Right lobe of liver (tissue), 6 donors: Measurements from ENCODE around the gene VCAM1. TPM values are rescaled to one million over a fixed set of nuclear protein-coding genes. Genes with fewer than 3 reads are reported as not detected.

Experiments
- ATAC-seq, 4 donors: fragments of 200-7000 bp; cut with Tn5 transposase; one replicate each; pipeline ENCODE4 v1.9.1; 2020; ENCODE audit warnings: mild to moderate bottlenecking in 4 of 4, moderate library complexity in 4 of 4
- DNase-seq, 3 donors: peaks; one replicate each; pipeline ENCODE4 v3.0.0-alpha.2; 2020
- H3K27ac ChIP-seq, 3 donors: fragments of 200-600 bp; one replicate each; pipeline ENCODE4 v1.8.0; 2022
- H3K27me3 ChIP-seq, 2 donors: fragments of 200-600 bp; one replicate each; pipeline ENCODE4 v1.8.0; 2022
- H3K36me3 ChIP-seq, 4 donors: fragments of 200-600 bp; sonication (generic) in 1 of 4; one replicate each; pipeline versions ENCODE4 v1.5.1 to v1.8.0; 2017 to 2022; ENCODE audit warnings: control low read depth in 1 of 4
- H3K4me1 ChIP-seq, 4 donors: fragments of 200-600 bp; sonication (generic) in 1 of 4; one replicate each; pipeline versions ENCODE4 v1.5.1 to v1.8.0; 2017 to 2022; ENCODE audit warnings: control low read depth in 1 of 4
- H3K4me3 ChIP-seq, 3 donors: fragments of 200-600 bp; one replicate each; pipeline ENCODE4 v1.8.0; 2022
- H3K9me3 ChIP-seq, 4 donors: fragments of 200-600 bp; sonication (generic) in 1 of 4; one replicate each; pipeline versions ENCODE4 v1.5.1 to v1.8.0; 2017 to 2022; ENCODE audit warnings: control low read depth in 1 of 4
- POLR2A ChIP-seq: fragments of 450-650 bp; IDR thresholded peaks from one replicate; pipeline ENCODE4 v1.6.1; 2017; ENCODE audit warnings: antibody characterized with exemption, mild to moderate bottlenecking
- WGBS: methylation state at CpG from one replicate; pipeline ENCODE4 v1.1.6; 2018; ENCODE audit warnings: low coverage, low lambda C conversion rate; ENCODE audit not compliant: insufficient coverage; ENCODE audit errors: missing lambda C conversion rate; 5-methylcytosine and 5-hydroxymethylcytosine counted together
- intact Hi-C, 2 donors: fragments of 100-400 bp; cut with DNase I; formaldehyde crosslinking; loops; one replicate each; pipeline versions ENCODE4 v1.11.2 to v1.14.1; 2022
- long read RNA-seq: library from polyadenylated mRNA; unstranded; transcript quantifications from one replicate; pipeline ENCODE4 v2.0.0, GENCODE V29; 2019
- total RNA-seq, 6 experiments: library from RNA; depleted of rRNA in 2 of 6; stranded (reverse); fragments of >200 nt in 2 of 6; fragmentation: NEBNext Ultra II Directional in 3 of 6; extraction: Animal tissue kit (Norgen Biotek cat#: 25700) in 3 of 6; gene quantifications; one replicate each; pipeline versions ENCODE4 v1.1.0 to v1.2.4, GENCODE V29; 2016 to 2023
- TF ChIP-seq, protein P1 (sequence below), 4 donors: fragments of 200-600 bp in 3 of 4; fragments of 450-650 bp in 1 of 4; IDR thresholded peaks; one replicate each; pipeline versions ENCODE4 v1.5.1 to v1.8.0; 2016 to 2022; ENCODE audit warnings: antibody characterized with exemption in 4 of 4, mild to moderate bottlenecking in 2 of 4
- donor health status: DM: no; HTN: yes; CAD: no.
- donor health status: DM: no; HTN: no; CAD: no.
- donor health status: DM: no; HTN: no; CAD: no.
- donor health status: DM: no; HTN: yes; CAD: no.
- donor health status: DM: no; HTN: yes; CAD: no.

Gene VCAM1, protein sequence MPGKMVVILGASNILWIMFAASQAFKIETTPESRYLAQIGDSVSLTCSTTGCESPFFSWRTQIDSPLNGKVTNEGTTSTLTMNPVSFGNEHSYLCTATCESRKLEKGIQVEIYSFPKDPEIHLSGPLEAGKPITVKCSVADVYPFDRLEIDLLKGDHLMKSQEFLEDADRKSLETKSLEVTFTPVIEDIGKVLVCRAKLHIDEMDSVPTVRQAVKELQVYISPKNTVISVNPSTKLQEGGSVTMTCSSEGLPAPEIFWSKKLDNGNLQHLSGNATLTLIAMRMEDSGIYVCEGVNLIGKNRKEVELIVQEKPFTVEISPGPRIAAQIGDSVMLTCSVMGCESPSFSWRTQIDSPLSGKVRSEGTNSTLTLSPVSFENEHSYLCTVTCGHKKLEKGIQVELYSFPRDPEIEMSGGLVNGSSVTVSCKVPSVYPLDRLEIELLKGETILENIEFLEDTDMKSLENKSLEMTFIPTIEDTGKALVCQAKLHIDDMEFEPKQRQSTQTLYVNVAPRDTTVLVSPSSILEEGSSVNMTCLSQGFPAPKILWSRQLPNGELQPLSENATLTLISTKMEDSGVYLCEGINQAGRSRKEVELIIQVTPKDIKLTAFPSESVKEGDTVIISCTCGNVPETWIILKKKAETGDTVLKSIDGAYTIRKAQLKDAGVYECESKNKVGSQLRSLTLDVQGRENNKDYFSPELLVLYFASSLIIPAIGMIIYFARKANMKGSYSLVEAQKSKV
- total RNA-seq = 10 to 100 TPM in 4 of 6 experiments, 1 to 10 TPM in 2; 2.5 to 17.4 (median 11.2) TPM
- long read RNA-seq, partial matches to known transcripts = 1 of 3 reads
- long read RNA-seq, other reads (novel, unspliced or antisense) = 1 of 3 reads

DNA sequence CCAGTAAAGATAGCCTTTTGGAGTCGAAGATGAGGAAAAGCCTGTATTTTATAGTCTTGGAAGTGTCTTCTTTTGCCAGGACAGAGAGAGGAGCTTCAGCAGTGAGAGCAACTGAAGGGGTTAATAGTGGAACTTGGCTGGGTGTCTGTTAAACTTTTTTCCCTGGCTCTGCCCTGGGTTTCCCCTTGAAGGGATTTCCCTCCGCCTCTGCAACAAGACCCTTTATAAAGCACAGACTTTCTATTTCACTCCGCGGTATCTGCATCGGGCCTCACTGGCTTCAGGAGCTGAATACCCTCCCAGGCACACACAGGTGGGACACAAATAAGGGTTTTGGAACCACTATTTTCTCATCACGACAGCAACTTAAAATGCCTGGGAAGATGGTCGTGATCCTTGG lies at the start of gene VCAM1:
TSS of gene VCAM1 (plus strand) at position 253 of the 400 bp plus-strand sequence. CDS start at position 372, 119 bp downstream.
- no peaks in the 10 kb centered on the region for H3K9me3 ChIP-seq
- ATAC-seq = peak; percentile 24 to 62 (median 52)

DNA sequence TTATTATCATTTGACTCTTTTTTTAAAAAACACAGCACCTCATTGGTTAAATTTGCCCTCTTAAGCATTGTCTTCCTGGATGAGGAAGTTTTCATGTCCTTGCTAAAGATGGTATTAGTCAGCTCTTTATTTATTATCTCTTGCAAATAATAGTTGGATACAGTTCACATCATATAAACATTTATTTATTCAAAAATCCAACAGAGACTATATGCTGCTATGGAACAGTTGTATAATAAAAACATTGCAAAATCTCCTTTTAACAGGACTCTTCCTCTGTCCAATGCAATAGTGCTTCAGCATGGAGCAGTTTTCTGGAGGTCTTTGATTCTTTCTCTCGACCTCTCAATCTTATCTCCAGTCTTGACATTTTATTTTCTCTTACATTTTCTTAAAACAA lies 49.5 kb upstream of the VCAM1 start:
- Histone ChIP-seq H3K4me3 (no peak overlapping the region), H3K9me3 (no peaks in the 10 kb centered on the region), H3K27ac (no peak overlapping the region), H3K27me3 (no peaks in the 10 kb centered on the region), H3K36me3 (no peaks in the 10 kb centered on the region), H3K4me1 (no peaks in the 10 kb centered on the region)
- 47% methylated on average over 1 of the region's 1 CpG for WGBS
- no peak for TF ChIP-seq POLR2A
- TF ChIP-seq, protein P1, sequence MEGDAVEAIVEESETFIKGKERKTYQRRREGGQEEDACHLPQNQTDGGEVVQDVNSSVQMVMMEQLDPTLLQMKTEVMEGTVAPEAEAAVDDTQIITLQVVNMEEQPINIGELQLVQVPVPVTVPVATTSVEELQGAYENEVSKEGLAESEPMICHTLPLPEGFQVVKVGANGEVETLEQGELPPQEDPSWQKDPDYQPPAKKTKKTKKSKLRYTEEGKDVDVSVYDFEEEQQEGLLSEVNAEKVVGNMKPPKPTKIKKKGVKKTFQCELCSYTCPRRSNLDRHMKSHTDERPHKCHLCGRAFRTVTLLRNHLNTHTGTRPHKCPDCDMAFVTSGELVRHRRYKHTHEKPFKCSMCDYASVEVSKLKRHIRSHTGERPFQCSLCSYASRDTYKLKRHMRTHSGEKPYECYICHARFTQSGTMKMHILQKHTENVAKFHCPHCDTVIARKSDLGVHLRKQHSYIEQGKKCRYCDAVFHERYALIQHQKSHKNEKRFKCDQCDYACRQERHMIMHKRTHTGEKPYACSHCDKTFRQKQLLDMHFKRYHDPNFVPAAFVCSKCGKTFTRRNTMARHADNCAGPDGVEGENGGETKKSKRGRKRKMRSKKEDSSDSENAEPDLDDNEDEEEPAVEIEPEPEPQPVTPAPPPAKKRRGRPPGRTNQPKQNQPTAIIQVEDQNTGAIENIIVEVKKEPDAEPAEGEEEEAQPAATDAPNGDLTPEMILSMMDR (IDR thresholded peaks at IDR 0.05) = no peak
- no peak for DNase-seq
- ATAC-seq = no peak
- intact Hi-C loops = no loop called here

More for the DNA sequence above, at the start of gene VCAM1:
- intact Hi-C loops = no loop called here
- no peak within 1 kb of the TSS for H3K27ac ChIP-seq
- H3K4me1 ChIP-seq = peaks cover 0 to 26% (median 2%) of the 10 kb centered on the region in 4 donors
- no peaks in the 10 kb centered on the region for H3K27me3 ChIP-seq
- H3K36me3 ChIP-seq = no peaks in the 10 kb centered on the region
- TF ChIP-seq, protein P1 (IDR thresholded peaks at IDR 0.05) = no peak
- no peak for TF ChIP-seq POLR2A
- H3K4me3 ChIP-seq = peak within 1 kb of the TSS; percentile 7 to 30 (median 19)
- peak in 1 of 3 donors; percentile 20 for DNase-seq
- 27% methylated on average over 7 of the region's 7 CpGs for WGBS

DNA sequence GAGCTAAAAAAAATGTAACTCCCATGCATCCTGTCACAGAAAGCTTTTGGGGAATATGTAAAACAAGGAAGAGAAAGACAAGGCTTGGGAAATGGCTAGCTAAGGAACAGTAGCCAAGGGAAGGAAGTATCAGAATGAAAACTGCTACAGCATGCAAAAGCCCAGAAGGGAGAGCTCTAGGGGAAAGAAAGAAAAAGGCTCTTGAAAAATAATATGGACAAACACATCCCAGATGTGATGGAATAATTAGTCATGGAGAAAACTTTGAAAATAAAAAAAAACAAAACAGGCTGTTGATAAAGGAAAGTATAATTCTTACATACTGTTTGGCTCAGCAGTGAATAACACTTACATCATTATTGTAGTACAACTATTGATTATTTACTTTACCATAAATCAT lies 47.9 kb upstream of the VCAM1 start:
- Histone ChIP-seq H3K27ac (no peak overlapping the region), H3K9me3 (no peaks in the 10 kb centered on the region), H3K36me3 (no peaks in the 10 kb centered on the region), H3K4me3 (no peak overlapping the region), H3K4me1 (no peaks in the 10 kb centered on the region), H3K27me3 (no peaks in the 10 kb centered on the region)
- ATAC-seq = peak in 1 of 4 donors; percentile 53
- intact Hi-C loops = no loop called here
- no peak for TF ChIP-seq POLR2A
- TF ChIP-seq, protein P1 (IDR thresholded peaks at IDR 0.05) = no peak
- no peak for DNase-seq

DNA sequence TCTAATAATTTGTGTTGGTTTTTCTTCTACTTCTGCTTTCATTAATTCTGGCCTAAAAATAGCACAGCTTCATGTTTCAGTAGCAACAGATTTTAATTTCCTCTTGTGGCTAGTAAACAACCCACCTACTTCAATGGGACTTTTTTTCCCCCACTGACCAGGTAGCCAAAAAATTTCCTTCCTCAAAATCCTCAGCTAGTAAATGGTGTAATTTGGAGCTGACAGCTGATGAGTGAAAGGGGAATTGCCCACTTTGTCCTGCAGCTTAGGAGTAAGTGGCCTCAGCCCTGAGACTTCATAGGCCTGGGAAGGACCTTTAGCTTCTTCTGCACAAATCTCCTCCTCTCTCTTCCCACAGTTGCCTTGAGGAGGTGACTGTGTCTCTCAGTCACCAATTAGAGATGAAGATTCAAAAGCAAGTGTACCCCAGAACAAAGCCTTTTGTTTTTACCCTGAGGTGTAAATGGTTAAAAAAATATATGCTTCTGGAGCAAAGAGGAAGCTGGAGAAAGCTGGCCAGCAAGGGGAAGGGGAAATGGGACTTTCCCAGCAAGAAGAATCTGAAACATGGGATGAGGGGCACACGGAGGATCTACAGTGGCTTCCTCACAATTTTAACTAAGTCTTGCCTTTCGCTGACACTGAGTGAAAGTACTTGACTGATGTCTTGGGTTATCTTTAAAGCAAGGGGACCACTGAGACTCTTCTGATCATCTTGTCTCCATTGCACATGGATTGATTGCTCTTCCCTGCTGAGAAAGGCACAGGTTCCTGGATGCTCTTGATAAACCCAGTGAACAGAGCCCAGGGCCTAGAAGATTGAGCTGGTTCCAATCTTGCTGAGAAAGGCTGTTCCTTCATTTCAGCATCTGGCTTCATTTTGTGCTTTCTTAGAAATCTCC lies 35.8 kb upstream of the VCAM1 start:
- Histone ChIP-seq H3K9me3 (no peaks in the 10 kb centered on the region), H3K4me1 (no peaks in the 10 kb centered on the region), H3K36me3 (no peaks in the 10 kb centered on the region), H3K27ac (no peak overlapping the region), H3K4me3 (no peak overlapping the region), H3K27me3 (no peaks in the 10 kb centered on the region)
- 48% methylated on average over 2 of the region's 2 CpGs for WGBS
- intact Hi-C loops = no loop called here
- ATAC-seq (peak in 2 of 4 donors; percentile 22 to 47), DNase-seq (no peak)
- no peak for TF ChIP-seq POLR2A
